ENCODE data around the gene ANO1. TPM values are rescaled to one million over a fixed set of nuclear protein-coding genes. Genes with fewer than 3 reads are reported as not detected.
A peak's percentile ranks its signal among the peaks of the same experiment; 100 is the strongest.

ANO1 gene
- total and polyA plus RNA-seq, 12 donors: 0.67 to 6.7 (median 2.2) TPM

- intact Hi-C loops (cut with DNase I): no loop called here
- Histone ChIP-seq H3K27me3 (no peaks in the 10 kb centered on the region), H3K27ac (peak within 1 kb of the TSS; percentile 75 to 98 (median 92)), H3K9me3 (replicated peaks in 1 of 3) (no peaks in the 10 kb centered on the region), H3K4me3 (peak within 1 kb of the TSS; percentile 12 to 100 (median 75)), H3K36me3 (replicated peaks in 1 of 2) (peaks cover 0 to 21% of the 10 kb centered on the region in 2 donors), H3K4me1 (replicated peaks in 1 of 2) (peaks cover 12 to 30% of the 10 kb centered on the region in 2 donors)
- TF ChIP-seq CTCF (IDR thresholded peaks at IDR 0.05) (no peak), POLR2A (IDR thresholded peaks at IDR 0.05) (peak; percentile 73 to 94)
- WGBS, 4 donors: 0 to 1% (median 0%) methylated on average over 3 to 91 of the region's 91 CpGs
- DNase-seq: peak; percentile 92 to 96 (median 93)
Measured at GRCh38 chr11:70202920-70203750, 125.0 kb downstream of the ANO1 start, which contains the start of gene FADD. FADD (plus strand) TSS chr11:70203296; CDS start chr11:70203460, 164 bp downstream.

GRCh38 chr11:70203751-70204465 lies 125.8 kb downstream of the ANO1 start:
- WGBS, 4 donors: 2 to 5% (median 3%) methylated on average over 20 to 30 of the region's 30 CpGs
- H3K9me3 ChIP-seq (replicated peaks in 1 of 3): no peaks in the 10 kb centered on the region
- H3K27ac ChIP-seq: peak overlapping the region; percentile 75 to 98 (median 92)
- TF ChIP-seq CTCF (IDR thresholded peaks at IDR 0.05): no peak
- peak in 1 of 2 donors; percentile 43 for TF ChIP-seq POLR2A (IDR thresholded peaks at IDR 0.05)
- intact Hi-C loops (cut with DNase I): no loop called here
- H3K4me3 ChIP-seq: peak overlapping the region; percentile 12 to 100 (median 75)
- H3K36me3 ChIP-seq (replicated peaks in 1 of 2): peaks cover 0 to 22% of the 10 kb centered on the region in 2 donors
- H3K4me1 ChIP-seq (replicated peaks in 1 of 2): peaks cover 12 to 30% of the 10 kb centered on the region in 2 donors
- DNase-seq: peak; percentile 80 to 93 (median 89)
- H3K27me3 ChIP-seq: no peaks in the 10 kb centered on the region

- H3K4me3 ChIP-seq: peak overlapping the region in 2 of 4 donors; percentile 66 to 84
- no peaks in the 10 kb centered on the region for H3K9me3 ChIP-seq (replicated peaks in 1 of 3)
- TF ChIP-seq CTCF (IDR thresholded peaks at IDR 0.05) (no peak), POLR2A (IDR thresholded peaks at IDR 0.05) (no peak)
- peak overlapping the region in 4 of 5 donors; percentile 75 to 98 (median 94) for H3K27ac ChIP-seq
- intact Hi-C loops (cut with DNase I): no loop called here
- peaks cover 12 to 30% of the 10 kb centered on the region in 2 donors for H3K4me1 ChIP-seq (replicated peaks in 1 of 2)
- H3K36me3 ChIP-seq (replicated peaks in 1 of 2): peaks cover 0 to 27% of the 10 kb centered on the region in 2 donors
- DNase-seq: no peak
- no peaks in the 10 kb centered on the region for H3K27me3 ChIP-seq
- 38 to 46% (median 43%) methylated on average over 4 of the region's 4 CpGs for WGBS, 4 donors
Measured at GRCh38 chr11:70204466-70204799, 126.3 kb downstream of the ANO1 start.

- H3K9me3 ChIP-seq (replicated peaks in 1 of 3): no peaks in the 10 kb centered on the region
- TF ChIP-seq CTCF (IDR thresholded peaks at IDR 0.05): no peak
- TF ChIP-seq POLR2A (IDR thresholded peaks at IDR 0.05): no peak
- no peaks in the 10 kb centered on the region for H3K27me3 ChIP-seq
- peak overlapping the region in 2 of 5 donors; percentile 92 to 95 for H3K27ac ChIP-seq
- 77 to 90% (median 87%) methylated on average over 12 of the region's 12 CpGs for WGBS, 4 donors
- no peak overlapping the region for H3K4me3 ChIP-seq
- H3K36me3 ChIP-seq (replicated peaks in 1 of 2): peaks cover 0 to 27% of the 10 kb centered on the region in 2 donors
- DNase-seq: no peak
- intact Hi-C loops (cut with DNase I): no loop called here
- H3K4me1 ChIP-seq (replicated peaks in 1 of 2): peaks cover 12 to 34% of the 10 kb centered on the region in 2 donors
Measured at GRCh38 chr11:70205049-70205725, 127.1 kb downstream of the ANO1 start.
